Neural cell (in vitro differentiated cells): ENCODE data around the gene TBX20. TPM values are rescaled to one million over a fixed set of nuclear protein-coding genes. Genes with fewer than 3 reads are reported as not detected.
"Not testable (repeated sequence)": the region's sequence is repeated elsewhere in the genome, so short reads cannot be mapped to it uniquely, and the experiment has no call there.

Experiments used
- H2AFZ ChIP-seq: fragments of 200-600, 300-800 bp; sonication (generic), shearing (Covaris generic); 2 replicates; pipeline ENCODE4 v1.6.0; 2014; ENCODE audit warnings: low read depth, mild to moderate bottlenecking, antibody characterized with exemption, low read length, moderate library complexity
- H3F3A ChIP-seq: fragments of 200-600 bp; shearing (Covaris generic); 2 replicates; pipeline ENCODE4 v1.6.1; 2016; ENCODE audit warnings: mild to moderate bottlenecking, moderate library complexity, mixed read lengths, antibody characterized with exemption, low read length; ENCODE audit not compliant: insufficient read depth, poor library complexity, severe bottlenecking
- H3K27ac ChIP-seq: fragments of 200-600, 300-800 bp; sonication (generic), shearing (Covaris generic); 2 replicates; pipeline ENCODE4 v1.5.1; 2014; ENCODE audit warnings: mild to moderate bottlenecking, low read length, moderate library complexity
- H3K27me3 ChIP-seq: fragments of 300-800, 200-600 bp; sonication (generic), shearing (Covaris generic); 2 replicates; pipeline ENCODE4 v1.6.0; 2014; ENCODE audit warnings: mild to moderate bottlenecking, low read depth, low read length, moderate library complexity; ENCODE audit not compliant: insufficient read depth
- H3K36me3 ChIP-seq: fragments of 300-800, 200-600 bp; sonication (generic), shearing (Covaris generic); 2 replicates; pipeline ENCODE4 v1.5.1; 2014; ENCODE audit warnings: mild to moderate bottlenecking, antibody characterized with exemption, low read length, moderate library complexity; ENCODE audit not compliant: insufficient read depth
- H3K4me2 ChIP-seq: fragments of 300-800, 200-600 bp; sonication (generic), shearing (Covaris generic); 2 replicates; pipeline ENCODE4 v1.6.0; 2014; ENCODE audit warnings: mild to moderate bottlenecking, low read length
- H3K4me3 ChIP-seq: fragments of 300-800, 200-600 bp; sonication (generic), shearing (Covaris generic); 2 replicates; pipeline ENCODE4 v1.5.1; 2014; ENCODE audit warnings: mild to moderate bottlenecking, low read length, moderate library complexity
- H3K79me2 ChIP-seq: fragments of 200-600 bp; shearing (Covaris generic); replicated peaks from 2 replicates; pipeline ENCODE4 v1.6.0; 2014; ENCODE audit warnings: mild to moderate bottlenecking, low read length, moderate library complexity; ENCODE audit not compliant: insufficient read depth
- H3K9ac ChIP-seq: fragments of 300-800, 200-600 bp; sonication (generic), shearing (Covaris generic); 2 replicates; pipeline ENCODE4 v1.6.1; 2016; ENCODE audit warnings: mild to moderate bottlenecking, low read length, mixed read lengths
- H3K9me2 ChIP-seq: fragments of 200-600 bp; shearing (Covaris generic); 2 replicates; pipeline ENCODE4 v1.6.1; 2016; ENCODE audit warnings: mild to moderate bottlenecking, low read length, mixed read lengths; ENCODE audit not compliant: insufficient read depth
- H3K9me3 ChIP-seq: fragments of 200-600, 300-800 bp; sonication (generic), shearing (Covaris generic); 2 replicates; pipeline ENCODE4 v1.6.1; 2016; ENCODE audit warnings: mild to moderate bottlenecking, mixed run types, low read length, moderate library complexity, mixed read lengths
- H4K20me1 ChIP-seq: fragments of 200-600 bp; shearing (Covaris generic); 2 replicates; pipeline ENCODE4 v1.6.1; 2016; ENCODE audit warnings: mild to moderate bottlenecking, mixed run types; ENCODE audit not compliant: insufficient read depth
- EP300 ChIP-seq: fragments of 450-650 bp; conservative IDR thresholded peaks from 2 replicates; pipeline ENCODE4 v1.6.1; 2014; ENCODE audit warnings: antibody characterized with exemption, mild to moderate bottlenecking, moderate library complexity; ENCODE audit not compliant: poor library complexity, severe bottlenecking
- EZH2 ChIP-seq: fragments of 200-600, 300-800 bp; shearing (Covaris generic), sonication (generic); IDR thresholded peaks from 2 replicates; pipeline ENCODE4 v1.6.1; 2014; ENCODE audit warnings: antibody characterized with exemption, low read length, borderline replicate concordance, mild to moderate bottlenecking; ENCODE audit not compliant: insufficient read depth, poor library complexity, severe bottlenecking
- MXI1 ChIP-seq: fragments of 450-650 bp; conservative IDR thresholded peaks from 2 replicates; pipeline ENCODE4 v1.6.1; 2014; ENCODE audit warnings: antibody characterized with exemption, mild to moderate bottlenecking; ENCODE audit not compliant: poor library complexity, severe bottlenecking
- POLR2AphosphoS5 ChIP-seq: IDR thresholded peaks from 2 replicates; pipeline ENCODE4 v1.6.1; 2012
- RAD21 ChIP-seq: fragments of 450-650 bp; conservative IDR thresholded peaks from 2 replicates; pipeline ENCODE4 v1.6.1; 2014; ENCODE audit warnings: antibody characterized with exemption, mild to moderate bottlenecking, moderate library complexity
- SMC3 ChIP-seq: fragments of 450-650 bp; conservative IDR thresholded peaks from 2 replicates; pipeline ENCODE4 v1.6.1; 2014; ENCODE audit warnings: antibody characterized with exemption, mild to moderate bottlenecking, moderate library complexity; ENCODE audit not compliant: poor library complexity
- TAF1 ChIP-seq: IDR thresholded peaks from 2 replicates; pipeline ENCODE4 v1.6.1; 2012; ENCODE audit warnings: low read depth
- polyA plus RNA-seq: library from polyadenylated mRNA; depleted of rRNA; stranded (reverse); fragments of >200 nt; gene quantifications from 2 replicates; pipeline ENCODE4 v1.2.3, GENCODE V29; 2014
- TF ChIP-seq, protein P1 (sequence below): IDR thresholded peaks from 2 replicates; pipeline ENCODE4 v1.6.1; 2012; ENCODE audit warnings: borderline replicate concordance
- TF ChIP-seq, protein P2 (sequence below): fragments of 450-650 bp; IDR thresholded peaks from 2 replicates; pipeline ENCODE4 v1.5.1; 2014; ENCODE audit warnings: antibody characterized with exemption, mild to moderate bottlenecking, moderate library complexity; ENCODE audit not compliant: poor library complexity, severe bottlenecking

TBX20 gene
- polyA plus RNA-seq, 1 donor from 2014 or later, result not detected

DNA sequence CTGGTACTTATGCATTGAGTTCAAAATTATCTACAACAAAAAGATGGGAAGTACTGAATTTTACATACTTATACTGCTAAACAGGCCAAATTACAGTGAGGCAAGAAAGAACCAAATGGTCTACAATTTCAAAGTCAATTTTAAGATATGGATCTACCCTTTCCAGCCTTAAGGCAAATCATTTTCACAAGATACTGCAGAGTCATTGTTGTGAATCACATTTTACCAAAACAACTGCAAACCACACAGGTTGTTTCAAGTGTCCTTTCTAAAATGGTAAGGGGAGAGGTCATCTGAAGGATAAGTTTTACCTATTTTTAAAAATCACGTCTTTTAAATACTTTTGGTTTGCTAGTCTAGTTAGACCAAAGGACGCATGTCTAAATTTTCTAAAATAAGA, 12.9 kb downstream of the TBX20 start:
- H3K27me3 ChIP-seq, result peaks cover 22% of the 10 kb centered on the region
- H2AFZ ChIP-seq, result not testable (repeated sequence)

DNA sequence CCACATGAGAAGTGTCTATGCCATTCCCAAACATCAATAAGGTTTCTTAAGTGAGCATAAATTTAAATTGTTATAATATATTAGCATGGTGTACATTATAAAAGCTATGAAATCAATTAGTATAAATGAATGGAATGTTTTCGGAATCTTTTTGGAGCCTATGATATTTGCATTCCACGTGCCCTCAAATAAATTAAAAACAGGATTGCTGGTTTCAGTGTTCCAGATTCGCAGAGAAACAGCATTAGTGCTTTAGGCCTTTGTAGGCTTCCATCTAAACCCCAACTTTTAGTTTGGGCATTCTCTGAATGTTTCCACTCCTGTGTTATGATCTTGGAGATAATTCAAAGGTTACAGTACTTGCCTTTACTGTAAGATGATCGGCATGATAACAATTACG, 15.4 kb downstream of the TBX20 start:
- H3K4me3 ChIP-seq, H3K79me2 ChIP-seq, H4K20me1 ChIP-seq, H3K36me3 ChIP-seq, H3K27me3 ChIP-seq, H2AFZ ChIP-seq, H3K9me2 ChIP-seq, H3K9me3 ChIP-seq, H3K27ac ChIP-seq, H3F3A ChIP-seq, H3K4me2 ChIP-seq, H3K9ac ChIP-seq: not testable (repeated sequence)

More for the DNA sequence above, 12.9 kb downstream of the TBX20 start:
- not testable (repeated sequence) for H3K79me2 ChIP-seq, H3K4me3 ChIP-seq, H3K4me2 ChIP-seq, H4K20me1 ChIP-seq, H3K9ac ChIP-seq, H3K9me3 ChIP-seq, H3K27ac ChIP-seq, H3K36me3 ChIP-seq, H3F3A ChIP-seq, H3K9me2 ChIP-seq

DNA sequence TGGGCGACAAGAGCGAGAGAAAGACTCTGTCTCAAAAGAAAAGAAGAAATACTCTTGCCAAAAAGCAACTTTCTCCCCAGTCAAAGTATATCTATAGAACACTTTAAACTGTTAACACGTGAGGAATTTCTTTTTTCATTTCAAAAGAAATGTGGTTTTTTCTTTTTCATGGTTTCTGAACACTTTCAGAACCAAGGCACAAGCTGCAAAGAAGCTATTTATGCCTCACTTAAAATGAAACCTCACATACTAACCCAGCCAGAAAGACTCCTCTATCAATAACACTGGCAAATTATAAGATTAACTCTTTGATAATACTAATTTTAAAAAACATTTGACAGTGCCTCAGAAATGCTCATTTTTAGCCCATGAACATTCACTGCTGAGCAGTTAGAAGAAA, 20.9 kb downstream of the TBX20 start:
- H3K9me2 ChIP-seq, result no peaks in the 10 kb centered on the region
- no peaks in the 10 kb centered on the region for H3K79me2 ChIP-seq
- H4K20me1 ChIP-seq, result no peaks in the 10 kb centered on the region
- no peaks in the 10 kb centered on the region for H3K27me3 ChIP-seq
- no peak overlapping the region for H3K27ac ChIP-seq
- H3K4me2 ChIP-seq, result no peak overlapping the region
- no peak overlapping the region for H2AFZ ChIP-seq
- H3K9ac ChIP-seq, result no peak overlapping the region
- no peak overlapping the region for H3K4me3 ChIP-seq
- no peak for TF ChIP-seq POLR2AphosphoS5
- no peak for TF ChIP-seq EZH2
- no peak for TF ChIP-seq EP300
- TF ChIP-seq, protein P1, sequence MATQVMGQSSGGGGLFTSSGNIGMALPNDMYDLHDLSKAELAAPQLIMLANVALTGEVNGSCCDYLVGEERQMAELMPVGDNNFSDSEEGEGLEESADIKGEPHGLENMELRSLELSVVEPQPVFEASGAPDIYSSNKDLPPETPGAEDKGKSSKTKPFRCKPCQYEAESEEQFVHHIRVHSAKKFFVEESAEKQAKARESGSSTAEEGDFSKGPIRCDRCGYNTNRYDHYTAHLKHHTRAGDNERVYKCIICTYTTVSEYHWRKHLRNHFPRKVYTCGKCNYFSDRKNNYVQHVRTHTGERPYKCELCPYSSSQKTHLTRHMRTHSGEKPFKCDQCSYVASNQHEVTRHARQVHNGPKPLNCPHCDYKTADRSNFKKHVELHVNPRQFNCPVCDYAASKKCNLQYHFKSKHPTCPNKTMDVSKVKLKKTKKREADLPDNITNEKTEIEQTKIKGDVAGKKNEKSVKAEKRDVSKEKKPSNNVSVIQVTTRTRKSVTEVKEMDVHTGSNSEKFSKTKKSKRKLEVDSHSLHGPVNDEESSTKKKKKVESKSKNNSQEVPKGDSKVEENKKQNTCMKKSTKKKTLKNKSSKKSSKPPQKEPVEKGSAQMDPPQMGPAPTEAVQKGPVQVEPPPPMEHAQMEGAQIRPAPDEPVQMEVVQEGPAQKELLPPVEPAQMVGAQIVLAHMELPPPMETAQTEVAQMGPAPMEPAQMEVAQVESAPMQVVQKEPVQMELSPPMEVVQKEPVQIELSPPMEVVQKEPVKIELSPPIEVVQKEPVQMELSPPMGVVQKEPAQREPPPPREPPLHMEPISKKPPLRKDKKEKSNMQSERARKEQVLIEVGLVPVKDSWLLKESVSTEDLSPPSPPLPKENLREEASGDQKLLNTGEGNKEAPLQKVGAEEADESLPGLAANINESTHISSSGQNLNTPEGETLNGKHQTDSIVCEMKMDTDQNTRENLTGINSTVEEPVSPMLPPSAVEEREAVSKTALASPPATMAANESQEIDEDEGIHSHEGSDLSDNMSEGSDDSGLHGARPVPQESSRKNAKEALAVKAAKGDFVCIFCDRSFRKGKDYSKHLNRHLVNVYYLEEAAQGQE, result no peak
- no peak for TF ChIP-seq TAF1
- TF ChIP-seq MXI1, result no peak
- no peak for TF ChIP-seq RAD21
- TF ChIP-seq, protein P2, sequence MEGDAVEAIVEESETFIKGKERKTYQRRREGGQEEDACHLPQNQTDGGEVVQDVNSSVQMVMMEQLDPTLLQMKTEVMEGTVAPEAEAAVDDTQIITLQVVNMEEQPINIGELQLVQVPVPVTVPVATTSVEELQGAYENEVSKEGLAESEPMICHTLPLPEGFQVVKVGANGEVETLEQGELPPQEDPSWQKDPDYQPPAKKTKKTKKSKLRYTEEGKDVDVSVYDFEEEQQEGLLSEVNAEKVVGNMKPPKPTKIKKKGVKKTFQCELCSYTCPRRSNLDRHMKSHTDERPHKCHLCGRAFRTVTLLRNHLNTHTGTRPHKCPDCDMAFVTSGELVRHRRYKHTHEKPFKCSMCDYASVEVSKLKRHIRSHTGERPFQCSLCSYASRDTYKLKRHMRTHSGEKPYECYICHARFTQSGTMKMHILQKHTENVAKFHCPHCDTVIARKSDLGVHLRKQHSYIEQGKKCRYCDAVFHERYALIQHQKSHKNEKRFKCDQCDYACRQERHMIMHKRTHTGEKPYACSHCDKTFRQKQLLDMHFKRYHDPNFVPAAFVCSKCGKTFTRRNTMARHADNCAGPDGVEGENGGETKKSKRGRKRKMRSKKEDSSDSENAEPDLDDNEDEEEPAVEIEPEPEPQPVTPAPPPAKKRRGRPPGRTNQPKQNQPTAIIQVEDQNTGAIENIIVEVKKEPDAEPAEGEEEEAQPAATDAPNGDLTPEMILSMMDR, result no peak
- no peak for TF ChIP-seq SMC3
- H3K9me3 ChIP-seq, result no peaks in the 10 kb centered on the region
- H3F3A ChIP-seq, result no peaks in the 10 kb centered on the region
- H3K36me3 ChIP-seq, result no peaks in the 10 kb centered on the region

DNA sequence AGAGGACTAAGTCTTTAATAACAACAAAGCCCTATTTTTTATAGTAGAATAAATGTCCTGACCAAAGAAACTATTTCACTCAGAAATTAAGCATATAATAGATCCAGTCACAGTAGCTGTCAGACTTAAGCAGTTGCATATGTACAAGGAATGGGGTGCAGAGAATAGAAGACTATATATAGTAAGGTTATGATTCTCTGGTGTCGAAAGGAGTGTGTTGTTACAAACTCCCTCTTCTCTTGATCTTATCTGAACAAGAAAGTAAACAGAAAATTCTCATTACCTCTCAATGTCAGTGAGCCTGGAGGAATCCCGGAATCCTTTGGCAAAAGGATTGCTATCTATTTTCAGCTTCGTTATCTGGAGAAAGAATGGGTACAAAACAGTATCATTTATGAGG, 22.7 kb downstream of the TBX20 start:
- not testable (repeated sequence) for H3K9ac ChIP-seq, H3K4me3 ChIP-seq, H3K27me3 ChIP-seq, H3K79me2 ChIP-seq, H2AFZ ChIP-seq, H4K20me1 ChIP-seq, H3K36me3 ChIP-seq, H3K27ac ChIP-seq, H3K9me2 ChIP-seq, H3K9me3 ChIP-seq, H3K4me2 ChIP-seq, H3F3A ChIP-seq

DNA sequence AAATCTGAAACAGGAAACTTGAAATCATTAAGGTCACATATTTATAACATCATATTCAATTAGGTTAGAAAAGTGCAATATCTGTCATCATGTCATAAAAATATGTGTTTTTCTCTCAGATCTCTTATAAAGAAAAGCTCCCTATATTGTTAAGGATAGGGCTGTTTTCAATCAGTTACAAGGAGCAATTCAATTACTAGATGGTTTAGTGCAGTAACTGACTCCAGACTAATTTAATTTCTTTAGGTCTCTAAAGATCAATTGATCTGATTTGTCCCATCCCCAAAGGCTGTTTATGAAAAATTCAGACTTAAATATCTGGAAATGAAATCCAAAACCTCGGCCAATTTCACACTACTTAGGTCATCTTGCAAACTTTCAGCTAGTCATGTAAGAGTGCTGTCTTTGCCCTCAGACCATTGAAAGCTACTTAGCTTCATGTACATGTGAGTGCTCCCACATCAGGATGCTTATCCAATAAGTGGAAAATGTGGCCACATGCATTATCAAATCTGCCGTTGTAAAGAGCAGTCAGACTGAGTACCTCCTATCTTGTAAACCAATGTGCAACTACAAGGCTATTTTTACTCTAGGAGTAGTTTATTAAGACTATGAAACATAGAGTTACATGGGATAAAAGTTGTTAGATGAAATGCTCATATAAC, 24.7 kb downstream of the TBX20 start:
- H3K9me3 ChIP-seq, H3K4me3 ChIP-seq, H3K27me3 ChIP-seq, H3K9me2 ChIP-seq, H2AFZ ChIP-seq, H3K27ac ChIP-seq, H3K79me2 ChIP-seq, H3F3A ChIP-seq, H3K9ac ChIP-seq, H3K36me3 ChIP-seq, H3K4me2 ChIP-seq, H4K20me1 ChIP-seq: not testable (repeated sequence)
